Neural progenitor cell (in vitro differentiated cells): ENCODE measurements around the gene TULP1.

Source experiments
- EZH2 ChIP-seq: fragments of 200-600 bp; sonication (generic); IDR thresholded peaks from 2 replicates; pipeline ENCODE4 v1.6.1; 2017; ENCODE audit warnings: antibody characterized with exemption, mild to moderate bottlenecking, moderate library complexity
- TF ChIP-seq, protein P1 (sequence below): fragments of 200-600 bp; sonication (generic); IDR thresholded peaks from 2 replicates; pipeline ENCODE4 v1.5.1; 2017; ENCODE audit warnings: antibody characterized with exemption, mild to moderate bottlenecking

DNA sequence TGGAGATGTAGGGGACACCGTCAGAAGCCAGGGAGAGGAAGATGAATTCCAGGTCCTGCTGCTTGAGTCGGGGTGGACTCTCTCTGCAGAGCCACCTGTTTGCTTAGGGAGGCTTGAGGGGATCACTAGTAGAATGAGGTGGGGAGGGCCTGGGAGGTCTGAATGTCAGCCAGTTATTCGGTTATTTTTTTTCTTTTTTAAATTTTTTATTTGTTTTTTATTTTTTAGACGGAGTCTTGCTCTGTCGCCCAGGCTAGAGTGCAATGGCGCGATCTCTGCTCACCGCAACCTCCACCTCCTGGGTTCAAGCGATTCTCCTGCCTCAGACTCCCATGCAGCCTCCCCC lies 24.2 kb downstream of the TULP1 start:
- TF ChIP-seq, protein P1, sequence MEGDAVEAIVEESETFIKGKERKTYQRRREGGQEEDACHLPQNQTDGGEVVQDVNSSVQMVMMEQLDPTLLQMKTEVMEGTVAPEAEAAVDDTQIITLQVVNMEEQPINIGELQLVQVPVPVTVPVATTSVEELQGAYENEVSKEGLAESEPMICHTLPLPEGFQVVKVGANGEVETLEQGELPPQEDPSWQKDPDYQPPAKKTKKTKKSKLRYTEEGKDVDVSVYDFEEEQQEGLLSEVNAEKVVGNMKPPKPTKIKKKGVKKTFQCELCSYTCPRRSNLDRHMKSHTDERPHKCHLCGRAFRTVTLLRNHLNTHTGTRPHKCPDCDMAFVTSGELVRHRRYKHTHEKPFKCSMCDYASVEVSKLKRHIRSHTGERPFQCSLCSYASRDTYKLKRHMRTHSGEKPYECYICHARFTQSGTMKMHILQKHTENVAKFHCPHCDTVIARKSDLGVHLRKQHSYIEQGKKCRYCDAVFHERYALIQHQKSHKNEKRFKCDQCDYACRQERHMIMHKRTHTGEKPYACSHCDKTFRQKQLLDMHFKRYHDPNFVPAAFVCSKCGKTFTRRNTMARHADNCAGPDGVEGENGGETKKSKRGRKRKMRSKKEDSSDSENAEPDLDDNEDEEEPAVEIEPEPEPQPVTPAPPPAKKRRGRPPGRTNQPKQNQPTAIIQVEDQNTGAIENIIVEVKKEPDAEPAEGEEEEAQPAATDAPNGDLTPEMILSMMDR, result no peak
- TF ChIP-seq EZH2, result no peak
